GOT3 (cell line): Measurements from ENCODE around the gene PMPCA.
A peak's percentile ranks its signal among the peaks of the same experiment; 100 is the strongest.
"Not testable (repeated sequence)": the region's sequence is repeated elsewhere in the genome, so short reads cannot be mapped to it uniquely, and the experiment has no call there.

ENCODE experiments used
- DNase-seq: peaks from one replicate; lab custom pipeline; 2025; ENCODE audit warnings: mixed read lengths; lab: John Stamatoyannopoulos, UW

Gene PMPCA

GRCh38 chr9:136394312-136395019 lies 16.0 kb upstream of the PMPCA start:
- DNase-seq = no peak

- DNase-seq = no peak
These were observed 15.5 kb upstream of the PMPCA start for GRCh38 chr9:136395020-136395340.

GRCh38 chr9:136395345-136396218 lies 14.9 kb upstream of the PMPCA start:
- no peak for DNase-seq

GRCh38 chr9:136396219-136396515 lies 14.3 kb upstream of the PMPCA start:
- no peak for DNase-seq

GRCh38 chr9:136397643-136398042 lies 12.8 kb upstream of the PMPCA start:
- DNase-seq = no peak

- DNase-seq = no peak
These were observed 12.2 kb upstream of the PMPCA start for GRCh38 chr9:136398286-136398685.

- DNase-seq = no peak
These were observed 11.1 kb upstream of the PMPCA start for GRCh38 chr9:136399176-136400037.

GRCh38 chr9:136400038-136400834 lies 10.2 kb upstream of the PMPCA start, which contains the start of gene SNAPC4:
Gene SNAPC4, minus strand, starts transcription at chr9:136400170. Its CDS starts 1,742 bp downstream, at chr9:136398428.
- DNase-seq = peak; percentile 54

- no peak for DNase-seq
These were observed 9.1 kb upstream of the PMPCA start for GRCh38 chr9:136401173-136401922.

GRCh38 chr9:136402067-136402466 lies 8.4 kb upstream of the PMPCA start:
- no peak for DNase-seq

- no peak for DNase-seq
These were observed 6.9 kb upstream of the PMPCA start for GRCh38 chr9:136403538-136403914.

- no peak for DNase-seq
These were observed 6.3 kb upstream of the PMPCA start for GRCh38 chr9:136403915-136404800.

GRCh38 chr9:136404801-136405136 lies 5.7 kb upstream of the PMPCA start:
- DNase-seq = no peak

GRCh38 chr9:136405481-136405880 lies 5.0 kb upstream of the PMPCA start:
- DNase-seq = no peak

- DNase-seq = not testable (repeated sequence)
These were observed 4.6 kb upstream of the PMPCA start for GRCh38 chr9:136405904-136406303.

GRCh38 chr9:136407061-136407460 lies 3.4 kb upstream of the PMPCA start:
- DNase-seq = not testable (repeated sequence)

- DNase-seq = no peak
These were observed 2.5 kb upstream of the PMPCA start for GRCh38 chr9:136407911-136408310.

- no peak for DNase-seq
These were observed 652 bp upstream of the PMPCA start for GRCh38 chr9:136409557-136410455.

GRCh38 chr9:136411378-136411777 lies 920 bp downstream of the PMPCA start:
- DNase-seq = no peak
